ENCODE results near the gene POMP.

GRCh38 chr13:28666897-28667488, 8.1 kb downstream of the POMP start:
- TF ChIP-seq REST (IDR thresholded peaks at IDR 0.05) (no peak), CHD4 (IDR thresholded peaks at IDR 0.05; ENCODE audit: borderline replicate concordance) (no peak), POLR2A (IDR thresholded peaks at IDR 0.05; ENCODE audit: low read length) (no peak), CTCF (IDR thresholded peaks at IDR 0.05) (no peak), RAD21 (conservative IDR thresholded peaks at IDR 0.05 in 1 of 2, IDR thresholded peaks at IDR 0.05 in 1 of 2) (no peak), MYC (IDR thresholded peaks at IDR 0.05; ENCODE audit: borderline replicate concordance, low read length) (no peak), FOSB (CRISPR knock-in tag; IDR thresholded peaks at IDR 0.05) (no peak), JUN (IDR thresholded peaks at IDR 0.05) (no peak)

Data from A549 (cell line).